AG09319 (cell line): ENCODE results near the gene RELN.

Source experiments
- DNase-seq: peaks from one replicate; pipeline ENCODE4 v3.0.0-alpha.2; 2010; ENCODE audit warnings: low read depth; ENCODE audit errors: extremely low read depth
- CTCF ChIP-seq: IDR thresholded peaks from 2 replicates; pipeline ENCODE4 v1.5.1; 2011; ENCODE audit warnings: low read depth, mild to moderate bottlenecking, inconsistent platforms, low read length, moderate library complexity

RELN gene

GRCh38 chr7:103879928-103880600 lies 109.4 kb downstream of the RELN start:
- no peak for TF ChIP-seq CTCF
- DNase-seq = no peak

- no peak for TF ChIP-seq CTCF
- no peak for DNase-seq
These were observed 110.0 kb downstream of the RELN start for GRCh38 chr7:103879411-103879810.

- no peak for TF ChIP-seq CTCF
These were observed 111.9 kb downstream of the RELN start for GRCh38 chr7:103877565-103877964.

GRCh38 chr7:103875718-103876117 lies 113.7 kb downstream of the RELN start:
- no peak for DNase-seq
- no peak for TF ChIP-seq CTCF

More at GRCh38 chr7:103877565-103877964, 111.9 kb downstream of the RELN start:
- no peak for DNase-seq

GRCh38 chr7:103871473-103871872 lies 118.0 kb downstream of the RELN start:
- TF ChIP-seq CTCF = no peak
- no peak for DNase-seq

- DNase-seq = no peak
- no peak for TF ChIP-seq CTCF
These were observed 118.8 kb downstream of the RELN start for GRCh38 chr7:103870664-103871063.

GRCh38 chr7:103867874-103868273 lies 121.6 kb downstream of the RELN start:
- no peak for DNase-seq
- no peak for TF ChIP-seq CTCF
